ENCODE measurements around the gene SLC25A21.
"Not testable (repeated sequence)": the region's sequence is repeated elsewhere in the genome, so short reads cannot be mapped to it uniquely, and the experiment has no call there.

The SLC25A21 gene

DNA sequence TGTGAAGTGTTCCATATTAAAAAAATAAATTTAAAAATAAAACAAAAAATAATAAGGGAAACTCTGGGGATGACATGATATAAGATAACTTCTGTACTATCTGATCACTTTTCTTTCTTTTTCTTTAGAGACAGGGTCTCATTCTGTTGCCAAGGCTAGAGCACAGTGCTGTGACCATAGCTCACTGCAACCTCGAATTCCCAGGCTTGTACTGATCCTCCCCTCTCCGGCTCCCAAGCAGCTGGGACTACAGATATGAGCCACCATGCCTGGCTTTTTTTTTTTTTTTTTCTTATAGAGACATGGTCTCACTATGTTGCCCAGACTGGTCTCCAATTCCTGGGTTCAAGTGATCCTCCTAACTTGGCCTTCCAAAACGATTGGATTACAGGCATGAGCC is 14.9 kb upstream of the SLC25A21 start:
- DNase-seq: no peak

DNA sequence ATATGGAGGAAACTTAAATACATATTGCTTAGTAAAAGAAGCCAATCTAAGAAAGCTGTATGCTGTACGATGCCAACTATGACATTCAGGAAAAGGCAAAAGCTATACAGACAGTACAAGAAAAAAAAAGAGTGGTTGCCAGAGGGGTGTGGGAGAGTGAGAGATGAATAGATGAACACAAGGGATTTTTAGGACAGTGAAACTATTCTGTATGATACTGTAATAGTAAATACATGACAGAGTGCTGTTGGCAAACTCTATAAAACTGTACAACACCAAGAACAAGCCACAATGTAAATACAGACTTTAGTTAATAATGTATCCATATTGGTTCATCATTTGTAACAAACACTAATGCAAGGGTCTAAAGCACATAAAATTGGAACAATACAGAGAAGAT is 14.5 kb upstream of the SLC25A21 start:
- no peak for DNase-seq

DNA sequence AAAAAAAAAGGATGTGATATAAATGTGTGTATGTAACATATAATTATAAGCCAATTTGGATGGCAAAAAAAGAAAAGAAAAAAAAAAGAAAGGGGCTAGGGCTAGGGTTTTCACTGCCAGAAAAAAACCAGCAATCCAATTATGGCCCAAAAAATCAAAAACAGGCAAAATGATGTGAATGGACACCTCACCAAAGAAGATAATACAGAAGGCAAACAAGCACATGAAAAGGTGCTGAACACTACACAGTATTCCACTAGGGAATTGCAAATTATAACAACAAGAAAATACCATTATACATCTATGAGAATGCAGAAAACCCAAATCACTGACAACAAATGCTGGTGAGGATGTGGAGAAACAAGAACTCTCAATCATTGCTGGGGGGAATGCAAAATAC is 13.3 kb upstream of the SLC25A21 start:
- no peak for DNase-seq

GRCh38 chr14:37184520-37184919 is 12.1 kb upstream of the SLC25A21 start:
- not testable (repeated sequence) for DNase-seq

GRCh38 chr14:37181441-37181840 is 9.0 kb upstream of the SLC25A21 start:
- no peak for DNase-seq

DNA sequence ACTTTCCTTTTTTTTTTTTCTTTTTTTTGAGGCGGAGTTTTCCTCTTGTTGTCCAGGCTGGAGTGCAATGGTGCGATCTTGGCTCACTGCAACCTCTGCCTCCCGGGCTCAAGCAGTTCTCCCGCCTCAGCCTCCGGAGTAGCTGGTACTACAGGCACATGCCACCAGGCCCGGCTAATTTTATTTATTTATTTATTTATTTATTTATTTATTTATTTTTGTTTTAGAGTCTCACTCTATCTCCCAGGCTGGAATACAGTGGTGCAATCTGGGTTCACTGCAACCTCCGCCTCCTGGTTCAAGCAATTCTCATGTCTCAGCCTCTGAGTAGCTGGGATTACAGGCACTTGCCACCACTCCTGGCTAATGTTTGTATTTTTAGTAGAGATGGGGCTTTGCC is 8.5 kb upstream of the SLC25A21 start:
- not testable (repeated sequence) for DNase-seq

DNA sequence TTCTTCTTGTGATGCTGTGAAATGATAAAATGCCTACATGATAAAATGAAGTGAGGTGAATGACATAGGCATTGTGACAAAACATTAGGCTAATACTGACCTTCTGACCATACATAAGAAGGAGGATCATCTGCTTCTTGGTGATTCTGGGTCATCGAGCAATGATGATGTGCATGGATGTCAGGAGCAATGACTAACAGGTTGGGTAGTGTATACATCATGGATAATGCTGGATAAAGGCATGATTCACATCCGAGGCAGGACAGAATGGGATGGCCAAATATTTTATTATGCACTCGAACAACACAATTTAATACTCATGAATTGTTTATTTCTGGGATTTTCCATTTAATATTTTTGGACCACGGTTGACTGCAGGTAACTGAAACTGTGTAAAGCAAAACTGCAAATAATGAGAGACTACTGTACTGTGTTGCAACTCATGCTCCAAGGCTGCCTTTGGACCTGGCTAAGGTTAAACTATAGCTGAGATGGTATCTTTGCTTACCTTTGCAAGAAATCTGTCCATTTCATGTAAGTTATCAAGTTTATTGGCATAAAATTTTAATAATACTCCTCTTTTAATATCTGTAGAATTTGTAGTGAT is 7.6 kb upstream of the SLC25A21 start:
- no peak for DNase-seq

DNA sequence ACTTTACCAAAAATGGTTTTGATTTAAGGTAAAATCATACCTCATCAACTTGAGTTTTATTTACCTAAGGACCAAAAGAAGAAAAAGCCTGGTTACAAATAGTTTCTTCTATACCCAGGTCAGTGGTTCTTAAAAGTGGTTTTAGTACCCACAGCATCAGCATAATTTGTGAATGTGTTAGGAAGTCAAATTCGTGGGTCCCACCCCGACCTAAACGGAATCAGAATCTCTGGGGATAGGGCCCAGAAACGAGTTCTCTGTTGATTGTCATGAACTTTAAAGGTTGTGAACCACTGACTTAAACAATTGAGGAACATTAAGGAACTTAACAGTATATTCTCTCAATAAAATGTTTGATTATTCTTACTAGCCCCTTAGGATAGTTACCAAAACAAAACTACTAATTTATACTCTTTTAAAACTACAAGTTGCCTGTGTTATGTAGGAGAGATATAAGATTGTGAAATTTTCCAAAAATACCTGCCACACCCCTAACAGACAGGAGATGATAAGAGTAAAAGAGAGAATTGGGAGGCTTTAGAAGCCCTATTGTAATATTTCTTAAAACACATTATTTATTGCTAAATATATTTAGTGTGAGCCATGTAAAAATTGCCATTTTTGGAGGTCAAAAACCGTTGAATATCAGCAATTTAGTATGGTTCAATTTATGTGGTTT is 669 bp upstream of the SLC25A21 start:
- no peak for DNase-seq

DNA sequence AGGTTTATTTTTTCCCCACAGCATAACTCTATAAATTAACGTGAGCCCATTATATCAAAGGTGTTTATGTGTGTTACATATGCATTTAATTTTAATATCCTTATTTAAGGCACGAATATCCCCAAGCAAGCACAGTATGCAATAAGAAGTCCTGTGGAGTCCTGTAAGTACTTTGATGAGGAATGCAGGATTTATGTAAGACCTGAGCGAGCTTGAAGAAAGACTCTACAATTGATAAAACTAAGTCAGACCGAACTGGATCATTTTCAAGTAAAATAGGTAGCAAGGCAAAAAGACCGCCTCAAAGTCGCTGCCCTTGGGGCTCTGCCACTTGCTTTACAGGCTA is 755 bp downstream of the SLC25A21 start:
- DNase-seq: no peak

GRCh38 chr14:37170993-37171392 is 1.4 kb downstream of the SLC25A21 start:
- DNase-seq: no peak

DNA sequence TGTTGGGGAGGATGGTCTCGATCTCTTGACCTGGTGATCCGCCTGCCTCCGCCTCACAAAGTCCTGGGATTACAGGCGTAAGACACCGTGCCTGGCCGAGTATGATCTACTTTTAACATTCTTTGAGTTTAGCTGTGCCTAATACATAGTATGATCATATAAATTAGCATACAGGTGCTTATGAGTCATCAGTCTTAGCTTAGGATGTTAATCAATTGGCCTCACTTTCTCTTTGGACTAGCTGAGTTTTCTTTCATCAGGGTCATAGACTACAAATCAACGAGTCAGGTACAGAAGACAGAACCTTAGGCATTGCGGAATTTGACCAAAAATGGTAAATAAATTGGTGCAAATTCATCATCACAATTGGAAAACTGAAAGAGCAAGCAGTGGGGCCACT is 2.2 kb downstream of the SLC25A21 start:
- DNase-seq: no peak

DNA sequence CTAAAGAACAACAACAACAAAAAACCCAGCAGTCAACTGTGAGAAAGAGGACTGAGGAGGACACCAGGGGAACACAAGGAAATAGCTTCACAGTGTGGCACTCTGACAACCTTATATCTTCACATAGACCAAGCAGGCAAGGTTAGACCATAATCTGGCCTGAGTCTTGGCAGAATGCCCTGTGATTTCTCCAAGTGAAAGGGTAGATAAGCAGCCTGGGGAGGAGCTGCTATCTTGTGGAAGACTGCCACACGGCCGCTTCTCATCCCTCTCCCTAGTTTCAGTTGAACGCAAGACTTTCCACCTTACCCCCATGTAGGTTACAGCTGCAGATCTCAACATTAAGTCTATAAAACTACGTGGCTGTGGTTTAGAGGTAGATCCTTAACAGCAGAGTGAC is 3.7 kb downstream of the SLC25A21 start:
- no peak for DNase-seq

DNA sequence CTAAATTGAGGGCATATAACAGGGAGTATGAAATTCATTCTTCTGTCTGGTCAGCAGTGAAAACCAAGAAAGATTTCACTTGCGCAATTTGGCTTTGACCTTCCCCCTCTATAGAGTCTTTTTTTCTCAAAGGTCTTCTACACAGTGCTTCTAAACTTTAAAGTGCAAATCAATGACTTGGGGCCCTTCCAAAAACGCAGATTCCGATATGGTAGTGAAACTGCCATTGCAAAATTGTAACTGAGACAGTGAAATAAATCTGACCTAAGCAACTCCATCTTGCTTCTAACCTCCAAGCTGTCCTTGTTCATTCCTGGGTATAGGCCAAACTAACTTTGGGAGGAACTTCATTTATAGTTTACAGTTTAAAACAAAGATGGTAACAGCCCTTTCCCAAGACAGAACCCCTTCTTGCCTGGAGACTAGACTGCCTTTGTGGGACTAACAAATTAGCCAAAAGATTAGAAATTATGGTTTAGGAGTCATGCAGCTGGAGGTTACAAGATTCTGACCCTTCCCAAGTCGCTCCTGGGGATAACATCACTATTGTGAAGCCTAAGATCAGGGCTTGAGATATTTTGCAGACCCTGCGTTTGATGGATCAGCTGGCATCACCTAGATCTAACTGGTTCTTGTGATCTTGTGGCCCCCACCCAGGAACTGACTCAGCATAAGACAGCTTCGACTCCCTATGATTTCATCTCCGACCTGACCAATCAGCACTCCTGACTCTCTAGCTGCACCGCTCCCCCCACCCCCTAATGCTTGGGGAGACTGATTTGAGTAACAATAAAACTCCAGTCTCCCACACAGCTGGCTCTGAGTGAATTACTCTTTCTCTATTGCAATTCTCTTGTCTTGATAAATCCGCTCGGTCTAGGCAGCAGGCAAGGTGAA is 5.0 kb downstream of the SLC25A21 start:
- DNase-seq: no peak

- DNase-seq: no peak
These were observed 6.6 kb downstream of the SLC25A21 start for GRCh38 chr14:37165794-37166193.

DNA sequence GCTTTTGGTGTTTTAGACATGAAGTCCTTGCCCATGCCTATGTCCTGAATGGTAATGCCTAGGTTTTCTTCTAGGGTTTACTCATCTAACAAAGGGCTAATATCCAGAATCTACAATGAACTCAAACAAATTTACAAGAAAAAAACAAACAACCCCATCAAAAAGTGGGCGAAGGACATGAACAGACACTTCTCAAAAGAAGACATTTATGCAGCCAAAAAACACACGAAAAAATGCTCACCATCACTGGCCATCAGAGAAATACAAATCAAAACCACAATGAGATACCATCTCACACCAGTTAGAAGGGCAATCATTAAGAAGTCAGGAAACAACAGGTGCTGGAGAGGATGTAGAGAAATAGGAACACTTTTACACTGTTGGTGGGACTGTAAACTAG is 10.1 kb downstream of the SLC25A21 start:
- not testable (repeated sequence) for DNase-seq

GRCh38 chr14:37157987-37158386 is 14.4 kb downstream of the SLC25A21 start:
- no peak for DNase-seq

GRCh38 chr14:37153483-37153882 is 18.9 kb downstream of the SLC25A21 start:
- no peak for DNase-seq

GRCh38 chr14:37153005-37153404 is 19.4 kb downstream of the SLC25A21 start:
- DNase-seq: no peak

DNA sequence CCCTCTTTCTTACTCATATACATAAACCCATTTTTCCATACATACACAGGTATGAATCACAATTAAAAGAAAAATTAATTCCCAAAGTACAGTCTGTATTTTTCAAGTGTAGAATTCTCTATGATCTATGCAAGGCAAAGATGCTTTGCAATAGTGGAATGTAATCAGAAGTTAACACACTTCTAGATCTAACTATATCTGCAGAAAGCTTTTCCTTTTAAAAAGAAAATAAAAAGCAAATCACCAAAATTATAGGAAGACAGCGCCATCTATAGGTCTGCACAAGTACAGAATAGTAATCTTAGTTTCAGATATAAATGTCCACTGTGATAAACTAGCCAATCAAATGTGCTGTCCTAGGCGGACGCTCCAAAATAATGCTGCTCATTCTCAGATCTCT is 22.0 kb downstream of the SLC25A21 start:
- DNase-seq: no peak

DNA sequence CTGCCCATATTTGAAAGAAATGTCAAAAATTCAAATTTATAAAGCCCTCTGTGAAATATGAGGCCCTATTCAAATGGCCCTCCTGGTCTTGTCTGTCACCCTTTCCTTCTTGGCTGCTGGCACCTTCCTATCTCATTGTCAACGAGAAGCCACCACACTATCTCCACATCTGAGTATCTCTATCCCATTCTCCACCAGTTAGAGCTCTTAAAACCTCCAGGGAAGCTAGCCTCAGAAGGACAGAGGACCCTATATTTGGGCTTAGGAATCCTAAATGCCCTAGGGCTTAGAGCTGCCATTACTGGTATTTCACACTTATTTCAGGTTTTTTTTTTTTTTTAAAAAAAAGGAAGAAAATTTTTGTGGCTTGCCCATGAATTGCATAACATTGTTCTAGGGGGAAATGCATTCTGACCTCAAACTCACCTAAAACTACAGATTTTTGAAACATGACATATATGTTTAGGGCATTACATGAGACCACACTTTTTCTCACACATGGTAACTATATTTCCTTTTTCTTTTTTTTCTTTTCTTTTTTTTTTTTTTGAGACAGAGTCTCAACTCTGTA is 25.0 kb downstream of the SLC25A21 start:
- DNase-seq: no peak

- DNase-seq: not testable (repeated sequence)
These were observed 26.0 kb downstream of the SLC25A21 start for GRCh38 chr14:37146438-37146837.

DNA sequence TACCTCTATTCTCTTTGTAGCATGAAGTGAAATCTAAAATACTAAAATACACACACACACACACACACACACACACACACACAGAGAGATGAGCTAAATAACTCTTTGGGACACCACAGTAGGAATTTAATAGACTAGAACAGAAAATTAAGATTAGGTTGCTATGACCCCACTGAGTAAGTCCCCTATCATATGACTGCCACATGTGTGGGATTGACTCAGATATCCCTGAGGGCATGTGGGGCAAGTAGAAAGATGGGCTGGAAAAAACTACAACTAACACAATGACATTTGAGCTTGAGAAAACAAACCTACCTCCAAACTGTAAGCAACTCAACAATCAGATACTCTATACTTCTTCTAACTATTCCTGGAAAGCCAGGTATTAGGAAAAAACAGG is 27.0 kb downstream of the SLC25A21 start:
- no peak for DNase-seq
